HEK293 (cell line): Measurements from ENCODE around the gene ZNF550.

Source experiments
- HOXC10 ChIP-seq: sonication (generic); formaldehyde crosslinking; IDR thresholded peaks from 2 replicates; pipeline ENCODE4 v1.8.1; 2023; ENCODE audit warnings: mild to moderate bottlenecking, missing genetic modification reagents
- PBX3 ChIP-seq: sonication (generic); formaldehyde crosslinking; IDR thresholded peaks from 2 replicates; pipeline ENCODE4 v1.8.1; 2022; ENCODE audit warnings: mild to moderate bottlenecking, moderate library complexity, missing genetic modification reagents
- ZNF280D ChIP-seq: fragments of 450-650 bp; formaldehyde crosslinking; IDR thresholded peaks from 2 replicates; pipeline ENCODE4 v1.5.1; 2016; ENCODE audit warnings: missing biosample characterization, missing genetic modification characterization
- ZNF335 ChIP-seq: fragments of 450-650 bp; formaldehyde crosslinking; conservative IDR thresholded peaks from 2 replicates; pipeline ENCODE4 v1.5.1; 2016; ENCODE audit warnings: missing biosample characterization, missing genetic modification characterization

The ZNF550 gene

GRCh38 chr19:57487477-57488298, 72.0 kb downstream of the ZNF550 start, which contains the start of gene ZNF419 (continued):
- TF ChIP-seq ZNF280D (tag by site-specific recombination): 0 out of 2 replicates have a peak, but pooled peaks have one; percentile 43
- peak; percentile 56; the same call in 1 of the 2 replicates for TF ChIP-seq HOXC10 (CRISPR knock-in tag)
- peak; percentile 90 for TF ChIP-seq ZNF335
- peak; percentile 90; the same call in 1 of the 2 replicates for TF ChIP-seq PBX3 (CRISPR knock-in tag)
